Small intestine (tissue), 7 donors: Measurements from ENCODE around the gene INSRR. TPM values are rescaled to one million over a fixed set of nuclear protein-coding genes. Genes with fewer than 3 reads are reported as not detected.

Experiments
- DNase-seq, 2 donors: peaks; one replicate each; pipeline versions ENCODE4 v3.0.0 to v3.0.0-alpha.2; 2013
- FAIRE-seq: peaks from 2 replicates; lab custom pipeline; 2012; peaks lifted over from hg19 to GRCh38; lab: Jason Lieb, UNC
- H3K27ac ChIP-seq, 3 donors: one replicate each; pipeline ENCODE4 v1.5.1; 2013; ENCODE audit warnings: low read length in 2 of 3, mild to moderate bottlenecking in 2 of 3, control low read depth in 1 of 3, inconsistent platforms in 1 of 3, low read depth in 1 of 3, moderate library complexity in 1 of 3
- H3K27me3 ChIP-seq, 3 donors: one replicate each; pipeline ENCODE4 v1.6.1; 2013; ENCODE audit warnings: low read length in 3 of 3, inconsistent platforms in 1 of 3; ENCODE audit not compliant: control insufficient read depth in 3 of 3, insufficient read depth in 3 of 3
- H3K36me3 ChIP-seq, 3 donors: one replicate each; pipeline ENCODE4 v1.6.1; 2013; ENCODE audit warnings: low read length in 3 of 3, inconsistent platforms in 1 of 3, low read depth in 1 of 3, mild to moderate bottlenecking in 1 of 3, moderate library complexity in 1 of 3; ENCODE audit not compliant: control insufficient read depth in 3 of 3, insufficient read depth in 2 of 3
- H3K4me1 ChIP-seq, 3 donors: one replicate each; pipeline ENCODE4 v1.6.1; 2013; ENCODE audit warnings: low read length in 2 of 3, inconsistent platforms in 1 of 3, low read depth in 1 of 3, mild to moderate bottlenecking in 1 of 3, moderate library complexity in 1 of 3; ENCODE audit not compliant: control insufficient read depth in 3 of 3, insufficient read depth in 2 of 3
- H3K4me3 ChIP-seq, 3 donors: one replicate each; pipeline ENCODE4 v1.5.1; 2013; ENCODE audit warnings: low read length in 3 of 3, control low read depth in 1 of 3, inconsistent platforms in 1 of 3, low read depth in 1 of 3, mild to moderate bottlenecking in 1 of 3, moderate library complexity in 1 of 3
- H3K9me3 ChIP-seq, 2 donors: one replicate each; pipeline ENCODE4 v1.6.1; 2013; ENCODE audit warnings: low read depth in 1 of 2, low read length in 1 of 2; ENCODE audit not compliant: control insufficient read depth in 2 of 2, insufficient read depth in 1 of 2
- WGBS, 3 donors: extraction: QIAGEN DNeasy Blood & Tissue Kit; methylation state at CpG; one replicate each; pipeline ENCODE4 v1.1.7; 2013; 5-methylcytosine and 5-hydroxymethylcytosine counted together
- polyA plus RNA-seq, 4 donors: library from polyadenylated mRNA; stranded (reverse) in 3 of 4; unstranded in 1 of 4; fragments of 200-250 nt in 3 of 4; fragments of 120-200 nt in 1 of 4; gene quantifications; one replicate each; pipeline versions ENCODE4 v1.2.1 to v1.2.3, GENCODE V29; 2013
- donor health status: healthy with polysubstance abuse.
- donor health status: control.
- donor health status: control.
- donor health status: Bipolar disorder and iron deficiency.
- donor health status: healthy.

The INSRR gene
- polyA plus RNA-seq, 4 donors, result 0.01 to 0.04 TPM; not detected in 2

DNA sequence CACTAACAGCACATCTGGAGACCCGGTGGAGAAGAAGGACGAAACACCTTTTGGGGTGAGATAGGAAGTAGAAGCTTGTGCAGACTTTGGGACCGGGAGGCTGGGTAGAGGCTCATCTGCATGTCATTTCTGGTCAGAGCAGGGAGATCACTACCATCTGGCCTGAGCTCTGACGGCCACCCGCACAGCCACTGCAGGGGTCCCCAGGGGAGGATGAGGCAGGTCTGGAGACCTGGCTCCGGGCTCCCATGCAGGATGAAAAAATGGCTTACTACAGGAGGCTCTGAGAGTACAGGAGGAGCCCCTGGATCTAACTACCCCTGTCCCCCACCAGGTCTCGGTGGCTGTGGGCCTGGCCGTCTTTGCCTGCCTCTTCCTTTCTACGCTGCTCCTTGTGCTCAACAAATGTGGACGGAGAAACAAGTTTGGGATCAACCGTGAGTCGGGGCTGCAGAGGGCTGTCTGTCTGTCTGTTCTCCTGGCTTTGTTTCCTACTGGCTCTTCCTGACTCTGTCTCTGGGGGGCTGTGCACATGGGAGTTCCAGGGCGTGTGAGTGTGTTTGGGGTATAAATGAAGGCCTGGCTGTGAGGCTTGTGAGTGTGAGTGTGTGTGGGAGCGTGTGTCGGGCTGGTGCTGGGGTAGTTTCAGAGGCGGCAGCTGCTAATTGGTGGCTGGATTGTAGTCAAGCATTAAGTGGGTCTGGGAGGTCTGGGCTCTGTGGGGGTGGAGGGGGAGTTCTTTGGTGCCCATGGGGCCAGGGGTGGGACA, 15.8 kb upstream of the INSRR start:
- Histone ChIP-seq H3K9me3 (no peaks in the 10 kb centered on the region), H3K4me3 (no peak overlapping the region), H3K36me3 (no peaks in the 10 kb centered on the region), H3K4me1 (no peaks in the 10 kb centered on the region), H3K27ac (no peak overlapping the region), H3K27me3 (peaks cover 0 to 53% (median 2%) of the 10 kb centered on the region in 3 donors)
- WGBS, 3 donors, result 72 to 79% (median 76%) methylated on average over 15 to 16 of the region's 16 CpGs
- no peak for FAIRE-seq
- DNase-seq, result no peak

DNA sequence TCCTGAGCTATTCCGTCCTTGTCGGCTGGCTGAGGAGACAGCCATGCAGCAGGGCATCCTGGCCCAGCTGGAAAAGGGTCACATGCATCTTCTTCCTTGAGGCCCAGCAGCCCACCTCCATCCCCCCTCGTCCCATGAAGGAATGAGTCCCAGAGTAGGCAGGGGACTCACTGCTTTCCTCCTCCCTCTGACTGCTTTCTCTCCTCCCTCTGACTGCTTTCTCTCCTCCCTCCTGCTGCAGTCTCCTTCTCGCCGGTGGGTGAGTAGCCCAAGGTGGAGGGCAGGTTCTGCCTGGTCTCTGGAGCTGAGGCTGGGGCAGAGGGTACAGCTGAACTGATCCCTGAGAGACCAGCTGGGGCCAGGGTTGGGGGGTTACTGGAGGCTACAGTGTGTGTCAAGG, 15.2 kb upstream of the INSRR start:
- no peak overlapping the region for H3K27ac ChIP-seq
- no peaks in the 10 kb centered on the region for H3K9me3 ChIP-seq
- WGBS, 3 donors, result 84 to 85% (median 85%) methylated on average over 5 of the region's 5 CpGs
- H3K4me1 ChIP-seq, result no peaks in the 10 kb centered on the region
- FAIRE-seq (no peak), DNase-seq (no peak)
- H3K4me3 ChIP-seq, result no peak overlapping the region
- no peaks in the 10 kb centered on the region for H3K36me3 ChIP-seq
- peaks cover 0 to 51% (median 2%) of the 10 kb centered on the region in 3 donors for H3K27me3 ChIP-seq

DNA sequence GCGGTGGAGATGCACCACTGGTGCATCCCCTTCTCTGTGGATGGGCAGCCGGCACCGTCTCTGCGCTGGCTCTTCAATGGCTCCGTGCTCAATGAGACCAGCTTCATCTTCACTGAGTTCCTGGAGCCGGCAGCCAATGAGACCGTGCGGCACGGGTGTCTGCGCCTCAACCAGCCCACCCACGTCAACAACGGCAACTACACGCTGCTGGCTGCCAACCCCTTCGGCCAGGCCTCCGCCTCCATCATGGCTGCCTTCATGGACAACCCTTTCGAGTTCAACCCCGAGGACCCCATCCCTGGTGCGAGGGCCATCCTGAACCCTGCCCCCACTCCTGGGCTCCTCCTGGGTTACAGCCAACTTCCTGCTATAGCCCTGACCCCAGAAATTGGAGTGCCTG, 14.7 kb upstream of the INSRR start:
- no peak overlapping the region for H3K4me3 ChIP-seq
- no peaks in the 10 kb centered on the region for H3K9me3 ChIP-seq
- DNase-seq (no peak), FAIRE-seq (no peak)
- no peaks in the 10 kb centered on the region for H3K36me3 ChIP-seq
- no peaks in the 10 kb centered on the region for H3K4me1 ChIP-seq
- H3K27ac ChIP-seq, result no peak overlapping the region
- peaks cover 0 to 47% (median 2%) of the 10 kb centered on the region in 3 donors for H3K27me3 ChIP-seq
- 90 to 92% (median 92%) methylated on average over 18 of the region's 18 CpGs for WGBS, 3 donors

GRCh38 chr1:156869455-156869854, 10.5 kb upstream of the INSRR start:
- H3K27me3 ChIP-seq, result peaks cover 0 to 41% (median 0%) of the 10 kb centered on the region in 3 donors
- no peak overlapping the region for H3K4me3 ChIP-seq
- H3K4me1 ChIP-seq, result no peaks in the 10 kb centered on the region
- no peaks in the 10 kb centered on the region for H3K9me3 ChIP-seq
- H3K36me3 ChIP-seq, result no peaks in the 10 kb centered on the region
- FAIRE-seq, result no peak
- DNase-seq, result no peak
- H3K27ac ChIP-seq, result no peak overlapping the region
- 74 to 86% (median 84%) methylated on average over 9 of the region's 9 CpGs for WGBS, 3 donors

GRCh38 chr1:156868341-156868740, 9.4 kb upstream of the INSRR start:
- Histone ChIP-seq H3K36me3 (no peaks in the 10 kb centered on the region), H3K4me3 (no peak overlapping the region), H3K4me1 (no peaks in the 10 kb centered on the region), H3K9me3 (no peaks in the 10 kb centered on the region), H3K27me3 (peaks cover 0 to 46% (median 0%) of the 10 kb centered on the region in 3 donors), H3K27ac (no peak overlapping the region)
- FAIRE-seq (no peak), DNase-seq (no peak)
- 40 to 69% (median 47%) methylated on average over 13 of the region's 13 CpGs for WGBS, 3 donors

DNA sequence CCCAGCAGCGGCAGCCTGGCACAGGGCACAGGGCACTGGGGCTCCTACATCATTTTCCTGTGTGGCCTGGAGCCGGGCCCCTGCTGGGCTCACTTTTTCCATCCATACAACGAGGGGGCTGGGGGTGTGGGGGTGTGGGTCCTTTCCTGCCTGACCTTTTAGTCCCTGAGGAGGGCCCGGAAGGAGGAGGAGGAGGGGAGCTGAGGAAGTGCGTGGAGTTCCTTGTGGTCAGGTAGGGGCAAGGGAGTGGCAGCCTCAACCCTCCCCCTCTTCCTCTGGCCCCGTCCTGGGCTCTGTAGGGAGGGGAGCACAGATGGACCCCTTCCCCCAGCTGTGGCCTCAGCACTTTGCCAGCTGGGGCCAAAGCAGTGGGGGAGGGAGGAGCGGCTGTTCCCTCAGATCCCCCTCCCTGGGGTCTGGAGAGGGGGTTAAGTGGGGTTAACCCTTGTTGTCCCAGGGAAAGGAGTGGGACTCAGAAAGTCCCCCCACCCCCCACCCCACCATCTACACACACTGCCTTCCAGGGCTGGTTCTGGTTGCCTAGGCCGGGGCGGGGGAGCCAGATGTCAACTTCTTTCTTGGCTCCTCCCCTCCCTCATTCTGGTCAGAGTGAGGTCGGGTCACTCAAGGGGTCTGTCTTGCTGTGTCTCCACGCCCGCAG, 7.5 kb upstream of the INSRR start:
- 44 to 56% (median 50%) methylated on average over 10 to 12 of the region's 12 CpGs for WGBS, 3 donors
- DNase-seq (no peak), FAIRE-seq (no peak)
- H3K27me3 ChIP-seq, result peaks cover 0 to 66% (median 10%) of the 10 kb centered on the region in 3 donors
- no peak overlapping the region for H3K4me3 ChIP-seq
- no peak overlapping the region for H3K27ac ChIP-seq
- H3K4me1 ChIP-seq, result no peaks in the 10 kb centered on the region
- no peaks in the 10 kb centered on the region for H3K9me3 ChIP-seq
- H3K36me3 ChIP-seq, result no peaks in the 10 kb centered on the region

GRCh38 chr1:156865865-156866248, 6.9 kb upstream of the INSRR start:
- WGBS, 3 donors, result 57 to 76% (median 65%) methylated on average over 4 of the region's 4 CpGs
- peaks cover 0 to 68% (median 13%) of the 10 kb centered on the region in 3 donors for H3K27me3 ChIP-seq
- H3K4me3 ChIP-seq, result no peak overlapping the region
- DNase-seq, result no peak
- no peaks in the 10 kb centered on the region for H3K36me3 ChIP-seq
- no peaks in the 10 kb centered on the region for H3K9me3 ChIP-seq
- no peak overlapping the region for H3K27ac ChIP-seq
- no peak for FAIRE-seq
- no peaks in the 10 kb centered on the region for H3K4me1 ChIP-seq

DNA sequence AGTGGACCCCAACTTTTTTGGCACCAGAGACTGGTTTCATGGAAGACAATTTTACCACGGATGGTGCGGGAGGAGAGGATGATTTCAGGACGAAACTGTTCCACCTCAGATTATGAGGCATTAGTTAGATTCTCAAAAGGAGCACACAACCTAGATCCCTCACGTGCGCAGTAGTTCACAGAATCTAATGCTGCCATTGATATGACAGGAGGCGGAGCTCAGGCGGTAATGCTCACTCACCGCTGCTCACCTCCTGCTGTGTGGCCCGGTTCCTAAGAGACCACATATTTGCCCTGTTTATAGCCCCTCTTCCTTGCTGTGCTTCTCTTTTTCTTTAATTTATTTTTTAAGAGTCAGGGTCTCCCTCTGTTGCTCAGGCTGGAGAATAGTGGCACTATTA, 6.3 kb upstream of the INSRR start:
- DNase-seq (no peak), FAIRE-seq (no peak)
- Histone ChIP-seq H3K4me1 (peaks cover 0 to 3% (median 0%) of the 10 kb centered on the region in 3 donors), H3K9me3 (no peaks in the 10 kb centered on the region), H3K27ac (no peak overlapping the region), H3K36me3 (no peaks in the 10 kb centered on the region), H3K4me3 (no peak overlapping the region), H3K27me3 (peaks cover 0 to 71% (median 15%) of the 10 kb centered on the region in 3 donors)
- 46 to 76% (median 62%) methylated on average over 9 of the region's 9 CpGs for WGBS, 3 donors
